Left kidney (tissue), 8 donors: ENCODE measurements around the gene GOLGA6L9. TPM values are rescaled to one million over a fixed set of nuclear protein-coding genes. Genes with fewer than 3 reads are reported as not detected.
"Not testable (repeated sequence)": the region's sequence is repeated elsewhere in the genome, so short reads cannot be mapped to it uniquely, and the experiment has no call there.

Experiments used
- DNase-seq: peaks from one replicate; pipeline ENCODE4 v3.0.0-alpha.2; 2013
- long read RNA-seq, 8 donors: transcript quantifications; one replicate each; lab custom pipeline, GENCODE V29; 2026
- polyA plus RNA-seq: library from polyadenylated mRNA; unstranded; fragments of 120-200 nt; gene quantifications from one replicate; pipeline ENCODE4 v1.2.1, GENCODE V29; 2013; ENCODE audit not compliant: insufficient read length

Gene GOLGA6L9
- 30.7 TPM for polyA plus RNA-seq
- long read RNA-seq, donor 1, full-length matches to known transcripts, result 2 of 2 reads
- long read RNA-seq, donor 1, partial matches to known transcripts, result 0 of 2 reads
- long read RNA-seq, donor 1, other reads (novel, unspliced or antisense), result 0 of 2 reads
- long read RNA-seq, donor 2, partial matches to known transcripts, result 8 of 8 reads
- long read RNA-seq, donor 2, other reads (novel, unspliced or antisense), result 0 of 8 reads
- long read RNA-seq, donor 3, partial matches to known transcripts, result 14 of 14 reads
- long read RNA-seq, donor 3, other reads (novel, unspliced or antisense), result 0 of 14 reads
- long read RNA-seq, donor 4, result 0 reads
- long read RNA-seq, donor 5, result 0 reads
- long read RNA-seq, donor 6, result 0 reads
- long read RNA-seq, donor 7, result 0 reads
- long read RNA-seq, donor 8, result 0 reads

GRCh38 chr15:82429693-82430092, at the start of gene GOLGA6L9:
GOLGA6L9 (plus strand) TSS chr15:82429816; CDS start chr15:82430080, 264 bp downstream.
- DNase-seq, result not testable (repeated sequence)

GRCh38 chr15:82381330-82381955, 48.2 kb upstream of the GOLGA6L9 start:
- not testable (repeated sequence) for DNase-seq

- DNase-seq, result not testable (repeated sequence)
These were observed 42.4 kb upstream of the GOLGA6L9 start for GRCh38 chr15:82387209-82387608.

GRCh38 chr15:82390152-82390551, 39.5 kb upstream of the GOLGA6L9 start:
- not testable (repeated sequence) for DNase-seq

GRCh38 chr15:82392077-82392476, 37.5 kb upstream of the GOLGA6L9 start:
- not testable (repeated sequence) for DNase-seq

GRCh38 chr15:82393671-82394070, 35.9 kb upstream of the GOLGA6L9 start:
- DNase-seq, result no peak

- not testable (repeated sequence) for DNase-seq
These were observed 33.8 kb upstream of the GOLGA6L9 start for GRCh38 chr15:82395788-82396187.

GRCh38 chr15:82397817-82398216, 31.8 kb upstream of the GOLGA6L9 start:
- no peak for DNase-seq

- no peak for DNase-seq
These were observed 30.8 kb upstream of the GOLGA6L9 start for GRCh38 chr15:82398785-82399184.

GRCh38 chr15:82399366-82400103, 30.1 kb upstream of the GOLGA6L9 start:
- DNase-seq, result not testable (repeated sequence)

- DNase-seq, result not testable (repeated sequence)
These were observed 27.7 kb upstream of the GOLGA6L9 start for GRCh38 chr15:82401918-82402317.

- not testable (repeated sequence) for DNase-seq
These were observed 27.3 kb upstream of the GOLGA6L9 start for GRCh38 chr15:82402341-82402740.

- DNase-seq, result not testable (repeated sequence)
These were observed 23.4 kb upstream of the GOLGA6L9 start for GRCh38 chr15:82406211-82406610.

GRCh38 chr15:82410306-82410705, 19.3 kb upstream of the GOLGA6L9 start:
- DNase-seq, result not testable (repeated sequence)

GRCh38 chr15:82411595-82411994, 18.0 kb upstream of the GOLGA6L9 start:
- DNase-seq, result not testable (repeated sequence)

- peak; percentile 5 for DNase-seq
These were observed 15.0 kb upstream of the GOLGA6L9 start for GRCh38 chr15:82414525-82415191.

- DNase-seq, result not testable (repeated sequence)
These were observed 9.1 kb upstream of the GOLGA6L9 start for GRCh38 chr15:82420516-82420915.

GRCh38 chr15:82420966-82421365, 8.7 kb upstream of the GOLGA6L9 start:
- not testable (repeated sequence) for DNase-seq

- DNase-seq, result not testable (repeated sequence)
These were observed 2.5 kb upstream of the GOLGA6L9 start for GRCh38 chr15:82427117-82427516.

GRCh38 chr15:82445420-82445819, 15.8 kb downstream of the GOLGA6L9 start:
- DNase-seq, result not testable (repeated sequence)

GRCh38 chr15:82457336-82457735, 27.7 kb downstream of the GOLGA6L9 start:
- not testable (repeated sequence) for DNase-seq

- DNase-seq, result not testable (repeated sequence)
These were observed 36.0 kb downstream of the GOLGA6L9 start for GRCh38 chr15:82465629-82466028.
